Neural crest cell (in vitro differentiated cells): ENCODE results near the gene PLB1. TPM values are rescaled to one million over a fixed set of nuclear protein-coding genes. Genes with fewer than 3 reads are reported as not detected.

Experiments
- DNase-seq: peaks from one replicate; pipeline ENCODE4 v3.0.0; 2021; ENCODE audit warnings: low read depth, mixed read lengths, low spot score
- H3K27ac Mint-ChIP-seq: one replicate; pipeline ENCODE4 v1.8.0; 2021; ENCODE audit warnings: mild to moderate bottlenecking, mixed read lengths; ENCODE audit not compliant: unreplicated experiment
- H3K27me3 Mint-ChIP-seq: 2 replicates; pipeline ENCODE4 v1.8.0; 2021; ENCODE audit warnings: low read depth, mild to moderate bottlenecking, mixed read lengths
- H3K36me3 Mint-ChIP-seq: 2 replicates; pipeline ENCODE4 v1.8.0; 2021; ENCODE audit warnings: low read depth, mild to moderate bottlenecking, mixed read lengths
- H3K4me1 Mint-ChIP-seq: 2 replicates; pipeline ENCODE4 v1.8.0; 2021; ENCODE audit warnings: mixed read lengths
- H3K4me3 Mint-ChIP-seq: one replicate; pipeline ENCODE4 v1.8.0; 2021; ENCODE audit warnings: mild to moderate bottlenecking, mixed read lengths
- H3K9me3 Mint-ChIP-seq: 2 replicates; pipeline ENCODE4 v1.8.0; 2021; ENCODE audit warnings: mixed read lengths
- total RNA-seq: library from RNA; stranded (reverse); gene quantifications from 2 replicates; pipeline ENCODE4 v1.2.1, GENCODE V29; 2021
- TF ChIP-seq, protein P1 (sequence below): fragments of 200-600 bp; sonication (generic); conservative IDR thresholded peaks from 2 replicates; pipeline ENCODE4 v1.5.0; 2021; ENCODE audit warnings: antibody characterized with exemption, mild to moderate bottlenecking

Gene PLB1
- total RNA-seq, 1 donor from 2014 or later: 0.16 TPM

GRCh38 chr2:28602751-28603639 is 107.1 kb downstream of the PLB1 start:
- no peak overlapping the region for H3K27ac Mint-ChIP-seq
- H3K4me3 Mint-ChIP-seq: no peak overlapping the region
- no peaks in the 10 kb centered on the region for H3K9me3 Mint-ChIP-seq
- H3K4me1 Mint-ChIP-seq: peaks cover 4% of the 10 kb centered on the region
- H3K36me3 Mint-ChIP-seq: no peaks in the 10 kb centered on the region
- H3K27me3 Mint-ChIP-seq: peaks cover 5% of the 10 kb centered on the region
- TF ChIP-seq, protein P1, sequence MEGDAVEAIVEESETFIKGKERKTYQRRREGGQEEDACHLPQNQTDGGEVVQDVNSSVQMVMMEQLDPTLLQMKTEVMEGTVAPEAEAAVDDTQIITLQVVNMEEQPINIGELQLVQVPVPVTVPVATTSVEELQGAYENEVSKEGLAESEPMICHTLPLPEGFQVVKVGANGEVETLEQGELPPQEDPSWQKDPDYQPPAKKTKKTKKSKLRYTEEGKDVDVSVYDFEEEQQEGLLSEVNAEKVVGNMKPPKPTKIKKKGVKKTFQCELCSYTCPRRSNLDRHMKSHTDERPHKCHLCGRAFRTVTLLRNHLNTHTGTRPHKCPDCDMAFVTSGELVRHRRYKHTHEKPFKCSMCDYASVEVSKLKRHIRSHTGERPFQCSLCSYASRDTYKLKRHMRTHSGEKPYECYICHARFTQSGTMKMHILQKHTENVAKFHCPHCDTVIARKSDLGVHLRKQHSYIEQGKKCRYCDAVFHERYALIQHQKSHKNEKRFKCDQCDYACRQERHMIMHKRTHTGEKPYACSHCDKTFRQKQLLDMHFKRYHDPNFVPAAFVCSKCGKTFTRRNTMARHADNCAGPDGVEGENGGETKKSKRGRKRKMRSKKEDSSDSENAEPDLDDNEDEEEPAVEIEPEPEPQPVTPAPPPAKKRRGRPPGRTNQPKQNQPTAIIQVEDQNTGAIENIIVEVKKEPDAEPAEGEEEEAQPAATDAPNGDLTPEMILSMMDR: no peak
- DNase-seq: no peak

GRCh38 chr2:28603821-28604220 is 108.0 kb downstream of the PLB1 start:
- H3K4me1 Mint-ChIP-seq: peaks cover 4% of the 10 kb centered on the region
- DNase-seq: no peak
- H3K27ac Mint-ChIP-seq: no peak overlapping the region
- H3K4me3 Mint-ChIP-seq: no peak overlapping the region
- TF ChIP-seq, protein P1: no peak
- H3K9me3 Mint-ChIP-seq: no peaks in the 10 kb centered on the region
- H3K36me3 Mint-ChIP-seq: no peaks in the 10 kb centered on the region
- H3K27me3 Mint-ChIP-seq: peaks cover 5% of the 10 kb centered on the region

GRCh38 chr2:28604284-28604843 is 108.5 kb downstream of the PLB1 start:
- TF ChIP-seq, protein P1: no peak
- Mint-ChIP-seq H3K27me3 (peaks cover 8% of the 10 kb centered on the region), H3K36me3 (no peaks in the 10 kb centered on the region), H3K9me3 (no peaks in the 10 kb centered on the region), H3K4me1 (peaks cover 4% of the 10 kb centered on the region), H3K27ac (no peak overlapping the region), H3K4me3 (no peak overlapping the region)
- no peak for DNase-seq

GRCh38 chr2:28606986-28607441 is 111.2 kb downstream of the PLB1 start:
- no peak for DNase-seq
- Mint-ChIP-seq H3K36me3 (no peaks in the 10 kb centered on the region), H3K4me3 (no peak overlapping the region), H3K9me3 (no peaks in the 10 kb centered on the region), H3K27ac (peak overlapping the region; percentile 61), H3K27me3 (peaks cover 26% of the 10 kb centered on the region), H3K4me1 (peaks cover 15% of the 10 kb centered on the region)
- TF ChIP-seq, protein P1: no peak

DNA sequence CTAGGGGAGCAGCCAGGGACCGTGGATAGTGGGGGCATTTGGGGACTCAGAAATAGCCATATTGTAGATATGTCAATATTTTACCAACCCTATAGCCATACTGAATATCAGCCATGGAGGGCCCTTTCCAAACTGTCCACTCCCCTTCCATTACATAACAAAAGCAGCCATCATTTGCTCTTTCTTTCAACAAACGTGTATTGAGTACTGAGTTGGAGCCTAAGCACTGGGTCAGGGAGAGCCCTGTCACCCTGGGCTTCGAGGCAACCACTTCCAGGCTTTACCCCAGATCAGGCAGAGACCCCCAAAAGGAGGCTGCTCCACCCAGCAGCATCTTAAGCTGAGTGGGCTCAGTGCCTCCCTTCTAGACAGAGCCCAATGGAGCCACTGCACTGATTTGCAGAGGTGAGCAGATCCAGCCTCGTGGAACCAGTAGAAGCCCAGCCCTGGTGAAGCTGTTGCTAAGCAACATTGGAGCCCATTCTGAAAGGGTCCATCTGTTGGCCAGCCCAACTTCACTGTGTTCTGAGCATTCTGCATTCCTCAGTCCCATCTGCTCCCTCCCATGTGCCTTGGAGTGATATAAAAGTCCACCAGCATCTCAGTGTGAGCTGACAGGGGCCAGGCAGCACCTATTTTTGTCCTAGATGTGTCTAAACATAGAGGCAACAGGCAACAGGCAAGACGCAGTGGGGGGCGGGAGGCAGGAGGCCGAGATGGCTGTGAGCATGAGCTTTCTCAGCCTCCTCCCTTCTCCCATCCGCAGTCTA is 112.1 kb downstream of the PLB1 start:
- peaks cover 26% of the 10 kb centered on the region for H3K27me3 Mint-ChIP-seq
- H3K4me3 Mint-ChIP-seq: no peak overlapping the region
- DNase-seq: no peak
- no peaks in the 10 kb centered on the region for H3K9me3 Mint-ChIP-seq
- H3K4me1 Mint-ChIP-seq: peaks cover 15% of the 10 kb centered on the region
- H3K27ac Mint-ChIP-seq: peak overlapping the region; percentile 36
- no peaks in the 10 kb centered on the region for H3K36me3 Mint-ChIP-seq
- TF ChIP-seq, protein P1: no peak
